ENCODE measurements around the gene BRD3.
A peak's percentile ranks its signal among the peaks of the same experiment; 100 is the strongest.

Gene BRD3

DNA sequence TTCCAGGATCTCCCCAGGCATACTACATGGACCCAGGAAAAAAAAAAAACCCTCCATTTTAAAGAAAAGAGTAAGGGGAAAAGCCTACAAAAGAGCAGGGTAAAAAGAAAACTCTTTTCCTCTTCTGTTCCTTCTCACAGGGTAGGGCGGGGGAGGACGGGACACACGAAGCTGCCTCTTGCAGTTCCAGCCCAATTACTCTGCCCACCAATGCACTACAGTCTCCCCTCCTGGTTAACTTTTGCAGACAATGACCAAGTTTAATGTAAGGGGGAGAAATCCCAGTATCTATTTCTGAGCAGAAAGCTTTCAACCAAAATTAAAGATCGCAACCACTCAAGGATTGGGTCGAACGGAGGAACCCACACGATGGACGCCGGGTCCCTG is 1.3 kb downstream of the BRD3 start:
- no peak for DNase-seq

DNA sequence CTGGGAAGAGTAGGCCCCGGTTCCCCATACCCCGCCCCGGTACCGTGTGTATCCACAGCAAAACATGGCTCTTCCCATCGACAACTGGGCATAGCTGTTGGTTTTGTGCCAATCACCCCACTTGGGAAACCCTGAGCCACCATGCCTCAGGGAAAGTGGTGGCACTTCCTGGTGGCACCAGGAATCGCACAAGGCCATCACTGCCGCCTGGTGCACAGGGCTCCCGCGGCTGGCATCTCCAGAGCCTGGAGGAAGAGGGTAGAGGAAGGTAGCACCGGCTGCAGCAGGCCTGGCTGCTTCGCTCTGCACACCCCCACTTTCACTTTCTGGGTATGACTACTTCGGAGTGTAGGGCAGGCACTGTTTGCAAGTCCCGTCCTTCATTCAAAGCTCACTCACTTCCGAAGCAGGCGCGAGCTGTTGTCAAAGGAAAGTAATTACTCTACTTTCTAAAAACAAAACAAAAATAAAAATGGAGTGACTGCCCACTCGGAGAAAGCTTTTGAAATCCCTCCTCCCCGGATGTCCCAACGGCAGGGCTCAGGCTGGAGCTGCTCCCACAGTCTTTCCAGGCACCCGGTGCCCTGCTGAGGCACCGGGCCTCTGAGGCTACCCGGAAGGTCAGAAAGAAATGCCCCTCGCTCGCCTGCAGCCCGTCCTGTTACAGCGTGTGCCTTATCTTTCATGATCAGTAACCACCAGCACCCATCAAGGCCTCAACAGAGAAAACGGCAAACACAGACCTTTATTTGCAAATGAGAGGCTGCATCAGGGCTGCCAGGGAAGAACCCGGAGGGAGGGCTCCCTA is 2.0 kb downstream of the BRD3 start:
- DNase-seq: no peak

DNA sequence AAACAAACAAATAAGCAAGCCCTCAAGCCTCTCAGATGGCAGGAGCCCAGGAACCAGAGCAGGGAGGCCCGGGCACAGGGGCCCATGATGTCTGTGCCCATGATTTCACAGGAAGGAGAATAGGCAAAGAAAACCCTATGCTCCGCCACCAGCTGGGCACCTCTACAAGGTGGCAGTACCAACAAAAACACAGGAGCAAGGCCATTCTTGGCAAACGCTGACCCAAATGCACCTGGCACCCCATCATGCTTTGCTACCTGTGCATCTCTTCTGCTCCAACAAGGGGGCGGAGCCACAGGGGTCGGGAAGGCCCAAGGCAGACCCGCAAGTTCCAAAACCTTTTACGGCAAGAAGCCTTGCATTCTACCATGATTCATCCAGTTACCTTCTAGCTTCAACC is 3.1 kb downstream of the BRD3 start:
- no peak for DNase-seq

DNA sequence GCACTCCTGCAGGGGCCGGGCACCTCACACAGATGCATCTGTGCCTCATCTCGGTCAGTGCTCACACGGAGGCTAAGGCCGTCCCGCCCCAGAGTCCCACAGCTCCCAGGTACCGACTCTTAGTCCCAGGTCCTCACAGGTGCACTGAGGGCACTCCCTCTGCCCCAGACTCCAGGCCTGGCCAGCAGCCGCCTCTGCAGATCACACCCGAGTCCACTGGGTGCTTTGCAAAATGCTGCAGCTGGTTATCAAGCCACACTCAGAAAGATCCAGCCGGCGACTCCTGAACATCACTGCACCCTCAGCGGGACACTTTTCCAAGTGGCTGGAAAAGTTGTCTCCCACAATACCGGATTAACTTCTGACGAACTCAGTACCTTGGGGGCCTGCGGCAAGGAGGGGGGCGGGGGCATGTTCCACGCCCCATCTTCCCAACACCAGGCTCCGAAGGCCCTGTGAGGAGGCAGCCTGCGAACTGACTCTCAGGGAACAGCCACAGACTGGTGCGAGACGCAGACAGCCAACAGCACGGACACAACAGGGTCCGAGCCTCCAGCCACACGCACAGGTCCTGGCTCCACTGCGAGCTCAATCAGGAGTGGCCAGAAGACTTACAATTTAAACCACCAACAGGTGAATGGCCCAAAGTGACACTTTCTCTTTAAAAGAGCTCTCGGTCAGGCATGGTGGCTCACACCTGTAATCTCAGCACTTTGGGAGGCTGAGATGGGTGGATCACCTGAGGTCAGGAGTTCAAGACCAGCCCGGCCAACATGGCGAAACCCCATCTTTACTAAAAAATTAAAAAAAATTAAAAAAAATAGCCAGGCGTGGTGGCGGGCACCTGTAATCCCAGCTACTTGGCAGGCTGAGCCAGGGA is 4.0 kb downstream of the BRD3 start:
- no peak for DNase-seq

DNA sequence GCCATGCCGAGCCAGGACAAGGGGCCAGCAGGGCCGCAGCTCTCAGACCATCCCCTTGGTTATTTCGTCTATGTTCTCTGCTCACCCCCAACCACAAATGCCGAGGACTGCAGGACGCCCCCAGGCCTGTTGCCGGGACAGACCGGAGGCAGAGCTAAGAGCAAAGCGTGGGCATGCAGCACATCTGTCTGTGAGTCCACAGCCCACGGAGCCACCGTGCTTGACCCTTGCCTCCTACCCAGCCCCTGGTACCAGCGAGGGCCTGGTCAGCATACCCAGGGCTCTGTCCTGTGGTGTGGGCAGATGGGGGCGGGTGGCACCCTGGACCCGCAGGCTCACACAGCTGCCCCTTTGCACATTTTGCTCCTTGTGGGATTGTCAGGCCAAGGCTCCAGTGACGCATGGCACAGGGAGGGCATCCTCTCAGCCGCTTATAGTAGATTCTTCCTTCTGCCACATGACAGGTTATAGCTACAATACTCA is 4.7 kb downstream of the BRD3 start:
- DNase-seq: no peak

DNA sequence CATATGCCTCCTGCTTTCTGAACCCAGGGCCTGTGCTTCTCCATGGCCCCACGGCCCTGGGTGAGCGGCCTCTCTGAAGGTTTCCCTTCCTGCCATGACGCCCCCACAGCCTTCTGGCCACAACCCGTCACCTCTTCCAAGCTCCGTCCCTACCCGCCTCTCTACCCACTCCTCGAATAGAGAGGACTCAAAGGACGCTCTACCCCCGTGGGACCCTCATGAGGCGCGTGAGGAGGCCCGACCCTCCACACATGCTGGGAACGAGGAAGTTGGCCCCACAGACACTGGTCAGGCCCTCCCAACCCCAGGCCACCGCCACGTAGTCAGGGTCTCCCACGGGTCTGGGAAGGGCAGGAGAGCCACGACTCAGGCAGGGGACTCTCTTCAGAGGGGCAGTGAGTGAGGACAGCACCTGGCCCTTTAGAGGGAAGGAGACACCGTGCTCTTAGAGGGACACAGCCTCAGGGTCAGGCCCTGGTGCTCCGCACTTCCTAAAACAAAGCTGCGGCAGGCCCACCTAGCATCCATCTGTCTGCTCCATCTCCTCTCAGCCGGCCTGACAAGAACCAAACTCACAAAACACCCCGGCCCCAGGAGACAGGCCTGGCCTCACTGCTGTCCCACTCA is 5.3 kb downstream of the BRD3 start:
- no peak for DNase-seq

DNA sequence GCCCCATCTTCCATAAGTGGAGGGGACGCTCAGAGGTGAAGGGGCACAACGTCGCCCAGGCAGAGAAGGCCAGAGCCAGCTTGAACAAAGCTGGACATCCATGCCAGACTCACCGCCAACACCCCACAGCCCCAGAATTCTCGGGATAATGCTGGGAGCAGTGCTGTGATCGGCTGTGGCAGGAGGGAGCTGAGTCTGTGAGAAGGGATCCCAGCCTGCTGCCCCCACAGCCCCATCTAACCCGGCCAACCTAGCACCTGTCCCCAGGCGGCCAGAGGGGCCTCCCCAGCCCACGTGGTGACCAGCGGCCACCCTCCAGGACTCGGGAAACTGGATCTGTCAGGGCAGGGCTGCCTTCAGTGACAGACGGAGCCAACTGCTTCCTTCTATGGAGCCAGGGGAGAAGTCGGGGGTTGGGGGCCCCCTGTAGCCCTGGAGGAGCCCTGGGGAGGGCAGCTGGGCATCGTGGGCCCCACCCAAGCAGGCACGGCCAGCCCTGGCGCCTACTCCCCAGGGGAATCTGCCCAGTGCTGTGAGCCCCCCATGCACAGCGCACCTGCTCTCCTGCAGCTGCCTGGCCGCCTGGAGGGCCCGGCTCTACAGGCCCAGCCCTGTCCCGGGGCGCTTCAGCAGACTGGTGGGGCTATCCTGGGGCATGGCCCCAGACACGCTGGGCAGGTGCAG is 6.0 kb downstream of the BRD3 start:
- DNase-seq: no peak

DNA sequence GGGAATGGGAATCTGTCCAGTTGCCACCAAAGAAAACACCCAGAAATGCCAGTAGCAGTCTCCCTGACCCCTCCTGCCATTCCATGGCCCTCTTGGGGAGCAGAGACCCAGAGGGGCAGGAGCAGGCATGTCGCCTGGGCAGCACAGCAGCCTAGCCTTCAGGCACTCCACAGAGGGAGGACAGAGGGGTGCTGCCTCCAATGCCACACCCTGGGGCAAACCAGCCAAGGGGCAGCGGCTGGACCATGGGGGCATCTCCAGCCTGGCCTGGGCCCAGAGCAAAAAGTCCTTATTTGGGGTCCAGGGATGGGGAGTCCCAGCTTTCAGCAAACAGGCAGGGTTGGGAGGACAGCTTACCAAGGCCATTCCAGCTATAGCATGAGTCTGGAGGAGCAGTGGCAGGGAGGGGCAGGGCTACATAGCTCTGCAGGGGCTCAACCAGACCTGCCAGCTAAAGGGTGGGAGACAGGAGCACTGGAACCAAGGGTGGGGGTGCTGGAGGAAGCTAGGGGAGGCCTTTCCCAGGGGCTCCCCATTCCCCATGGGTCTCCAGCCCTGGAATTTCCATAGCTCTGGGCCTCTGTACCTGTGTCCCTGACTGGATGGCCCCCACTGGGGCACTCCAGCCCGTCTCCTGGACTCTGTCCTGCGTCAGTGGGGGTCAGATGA is 6.7 kb downstream of the BRD3 start:
- no peak for DNase-seq

DNA sequence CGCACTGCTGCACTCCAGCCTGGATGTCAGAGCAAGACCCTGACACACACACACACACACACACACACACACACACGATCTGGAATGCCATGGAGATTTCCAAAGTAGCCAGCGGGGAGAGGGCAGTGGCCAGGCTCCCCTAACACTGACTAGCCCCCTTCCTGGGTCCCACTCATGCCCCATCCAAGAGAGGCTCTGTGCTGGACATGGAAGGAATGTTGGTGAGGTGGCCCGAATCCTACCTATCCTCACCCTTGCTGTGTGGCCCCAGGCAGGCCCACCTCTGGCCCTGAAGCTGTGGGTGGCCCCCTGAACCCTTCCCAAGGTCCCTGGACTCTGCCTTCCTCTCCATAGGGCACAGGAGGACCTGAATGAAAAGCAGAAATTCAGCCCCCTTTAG is 7.3 kb downstream of the BRD3 start:
- no peak for DNase-seq

DNA sequence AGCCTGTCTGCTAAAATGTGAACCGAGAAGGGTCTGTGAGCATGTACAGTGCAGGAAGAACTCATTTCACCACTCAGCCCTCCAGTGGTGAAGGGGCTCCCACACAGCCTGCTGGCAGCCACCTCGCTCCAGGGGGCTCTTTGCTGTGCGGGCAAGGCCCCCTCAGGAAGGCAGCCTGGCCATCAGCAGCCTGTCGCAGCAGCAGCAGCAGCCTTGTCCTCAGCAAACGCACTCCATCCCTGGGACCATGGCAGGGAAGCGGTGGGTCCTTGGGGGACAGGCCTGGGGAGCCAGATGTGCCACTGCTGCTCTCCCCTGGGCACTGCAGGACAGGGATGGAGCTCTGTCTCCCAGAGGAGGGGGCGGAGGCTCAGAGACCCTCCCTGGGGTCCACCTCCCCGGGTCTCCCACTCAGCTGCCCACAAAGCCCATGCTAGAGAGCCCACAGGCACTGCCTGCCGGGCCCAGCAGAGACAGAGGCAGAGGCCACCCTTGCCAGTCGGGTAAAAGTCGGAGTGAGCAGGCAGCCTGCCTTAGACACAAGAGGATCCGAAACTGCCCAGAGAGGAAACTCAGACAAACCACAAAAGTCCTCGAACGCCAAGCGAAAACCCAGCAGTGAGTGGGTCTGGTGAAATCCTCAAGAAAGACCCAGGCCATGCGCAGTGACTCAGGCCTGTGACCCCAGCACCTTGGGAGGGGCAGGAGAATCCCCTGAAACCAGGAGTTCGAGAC is 8.0 kb downstream of the BRD3 start:
- DNase-seq: no peak

DNA sequence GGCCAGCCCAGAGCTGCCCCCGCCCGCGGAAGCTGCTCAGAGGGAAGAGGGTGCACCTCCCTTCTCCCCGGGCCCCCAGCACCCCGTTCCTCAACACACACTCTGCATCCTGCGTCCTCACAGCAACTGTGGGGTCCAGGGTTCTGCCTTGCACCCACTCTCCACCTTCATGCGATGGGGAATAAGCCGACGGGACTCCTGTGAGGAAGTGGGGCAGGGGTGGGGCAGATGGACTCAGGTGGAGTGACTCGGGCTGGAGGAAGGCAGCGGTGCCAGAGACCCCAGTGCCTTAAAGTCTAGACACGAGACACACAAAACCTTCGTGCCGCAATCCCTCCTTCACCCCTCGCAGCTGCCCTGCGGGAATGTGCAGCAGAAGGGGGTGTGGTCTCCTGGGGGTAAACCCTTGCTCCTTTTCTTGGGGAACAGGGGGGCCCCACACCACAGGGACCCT is 8.6 kb downstream of the BRD3 start:
- DNase-seq: no peak

DNA sequence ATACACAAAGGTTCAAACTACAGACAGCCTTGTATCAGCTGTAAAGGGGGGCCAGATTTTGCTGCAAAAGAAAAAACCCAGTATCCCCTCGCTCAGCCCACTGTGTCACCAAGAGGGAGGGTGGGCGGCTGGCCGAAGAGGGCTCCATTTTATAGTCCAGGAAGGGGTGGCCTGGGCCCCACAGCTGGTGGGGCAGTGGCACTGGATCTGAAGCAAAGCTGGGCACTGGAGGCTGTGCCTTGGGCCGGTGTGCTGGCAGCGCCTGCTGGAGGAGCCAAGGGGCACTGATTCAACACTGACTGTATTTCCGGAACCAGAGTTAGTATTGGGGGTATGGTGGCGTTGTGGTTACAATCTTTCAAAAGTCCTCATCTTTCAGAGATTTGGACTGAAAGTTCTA is 9.1 kb downstream of the BRD3 start:
- DNase-seq: no peak

DNA sequence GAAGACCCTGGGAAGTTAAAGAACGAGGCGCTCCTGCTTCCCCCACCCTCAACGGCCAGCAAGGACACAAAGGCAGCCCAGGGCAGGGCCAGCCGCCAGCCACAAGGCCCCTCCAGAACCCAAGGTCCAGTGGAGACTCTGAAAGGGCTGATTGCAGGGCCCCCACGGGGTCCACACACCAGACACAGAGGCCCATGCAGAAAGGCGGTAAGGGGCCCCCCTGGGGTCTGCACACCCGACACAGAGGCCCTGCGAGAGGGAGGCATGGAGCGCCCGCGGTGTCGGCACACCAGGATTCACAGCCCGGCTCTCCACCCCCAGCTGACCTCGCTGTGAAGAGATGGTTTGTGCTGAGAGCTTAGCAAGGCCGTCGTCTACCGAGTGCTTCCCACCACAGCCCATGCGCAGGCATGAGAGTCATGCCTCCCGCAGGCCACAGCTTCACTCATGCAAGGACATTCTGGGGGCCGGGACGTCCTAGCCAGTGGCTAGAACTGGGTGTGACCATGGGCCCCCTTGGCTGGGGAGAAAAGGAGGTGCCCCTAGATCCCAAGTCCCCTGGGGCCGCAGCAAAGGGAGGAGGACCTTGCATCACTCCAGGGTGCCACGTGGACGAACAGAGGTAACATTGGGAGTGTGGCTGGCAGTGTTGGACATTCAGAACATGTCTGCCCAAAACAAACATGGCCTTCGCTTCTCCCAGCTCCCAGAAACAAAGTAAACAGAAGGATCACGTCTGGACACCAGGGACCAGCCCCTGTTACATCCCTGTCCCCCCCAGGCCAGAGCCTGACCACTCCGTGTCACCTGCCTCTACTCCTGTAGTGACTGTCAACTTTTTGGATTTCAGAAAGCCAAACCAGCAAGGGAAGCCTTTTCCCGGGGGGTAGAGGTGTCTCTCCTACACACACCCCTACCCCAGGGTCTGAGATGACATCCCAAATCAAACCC is 9.8 kb downstream of the BRD3 start:
- DNase-seq: no peak

DNA sequence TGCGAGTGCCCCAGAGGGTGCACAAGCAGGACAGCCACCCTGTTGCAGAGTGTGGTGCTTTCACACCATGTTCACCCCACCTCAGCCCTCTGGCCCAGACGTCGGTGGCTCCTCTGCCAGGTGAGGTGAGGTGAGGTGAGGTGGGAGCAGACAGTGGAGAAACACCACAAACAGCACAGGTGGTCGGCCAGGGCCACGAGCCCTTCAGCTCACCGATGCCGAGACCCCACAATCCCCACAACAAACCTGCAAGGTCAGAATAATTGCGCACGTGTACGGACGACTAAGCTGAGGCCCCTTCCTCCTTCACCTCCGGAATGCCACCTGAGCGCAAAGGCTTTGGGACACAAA is 10.5 kb downstream of the BRD3 start:
- no peak for DNase-seq

DNA sequence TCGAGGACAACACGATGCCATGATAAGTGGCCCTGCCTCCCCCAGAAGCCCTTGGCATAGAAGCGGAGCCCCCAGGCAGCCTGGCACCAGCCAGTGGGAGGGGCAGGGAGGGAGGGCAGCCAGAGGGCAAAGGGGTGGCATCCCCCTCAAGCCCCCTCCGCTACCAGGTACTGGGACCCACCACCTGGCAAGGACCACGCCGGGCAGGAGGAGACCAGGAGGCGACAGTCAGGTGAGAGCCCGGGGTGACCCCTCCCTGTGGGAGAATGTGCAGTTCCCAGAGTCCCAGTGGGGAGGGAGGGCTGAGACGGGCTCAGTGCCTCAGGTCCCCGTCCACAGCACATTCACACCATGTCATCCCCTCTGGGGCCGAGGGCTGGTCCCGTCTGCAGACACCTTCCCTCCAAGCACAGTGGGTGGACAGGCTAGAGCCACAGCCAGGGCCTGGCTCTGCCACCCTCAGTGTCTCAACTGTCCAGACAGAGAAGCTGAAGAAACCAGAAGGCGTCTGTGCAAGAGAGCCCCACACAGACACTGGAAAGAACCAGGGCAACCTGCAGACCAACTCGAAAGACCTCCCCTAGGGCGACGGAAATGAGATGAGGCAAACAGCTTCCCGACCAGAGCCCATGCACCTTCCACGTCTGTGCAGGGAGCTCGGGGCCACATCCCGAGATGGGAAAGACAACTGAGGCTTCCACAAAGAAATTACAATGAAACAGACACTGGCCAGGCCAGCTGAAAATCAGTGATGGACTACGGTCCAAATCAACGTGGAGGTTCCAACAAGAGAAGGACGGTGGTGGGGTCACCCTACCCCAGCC is 11.1 kb downstream of the BRD3 start:
- no peak for DNase-seq

DNA sequence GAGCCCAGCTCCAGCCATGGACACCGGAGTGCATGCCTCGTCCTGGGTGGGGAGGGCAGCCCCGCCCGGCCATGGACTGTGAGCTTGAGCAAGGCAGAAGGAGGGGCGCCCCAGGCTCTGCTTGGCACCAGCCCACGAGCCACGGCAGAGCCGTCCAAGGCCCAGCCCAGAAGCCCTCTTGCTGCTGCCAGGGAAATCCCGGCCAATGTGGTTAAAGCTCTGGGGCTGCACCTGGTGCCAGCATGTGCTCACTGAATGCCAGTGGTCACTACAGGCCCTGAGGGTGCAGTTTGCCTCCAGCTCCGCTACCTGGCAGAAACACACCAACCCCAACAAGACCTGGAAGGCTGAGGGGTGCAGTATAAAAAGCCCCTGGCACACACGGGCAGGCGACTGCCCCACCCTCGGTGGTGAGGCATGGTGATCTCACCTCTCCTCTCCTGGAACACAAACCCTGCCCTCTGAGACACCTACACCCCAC is 11.8 kb downstream of the BRD3 start:
- DNase-seq: peak; percentile 33

DNA sequence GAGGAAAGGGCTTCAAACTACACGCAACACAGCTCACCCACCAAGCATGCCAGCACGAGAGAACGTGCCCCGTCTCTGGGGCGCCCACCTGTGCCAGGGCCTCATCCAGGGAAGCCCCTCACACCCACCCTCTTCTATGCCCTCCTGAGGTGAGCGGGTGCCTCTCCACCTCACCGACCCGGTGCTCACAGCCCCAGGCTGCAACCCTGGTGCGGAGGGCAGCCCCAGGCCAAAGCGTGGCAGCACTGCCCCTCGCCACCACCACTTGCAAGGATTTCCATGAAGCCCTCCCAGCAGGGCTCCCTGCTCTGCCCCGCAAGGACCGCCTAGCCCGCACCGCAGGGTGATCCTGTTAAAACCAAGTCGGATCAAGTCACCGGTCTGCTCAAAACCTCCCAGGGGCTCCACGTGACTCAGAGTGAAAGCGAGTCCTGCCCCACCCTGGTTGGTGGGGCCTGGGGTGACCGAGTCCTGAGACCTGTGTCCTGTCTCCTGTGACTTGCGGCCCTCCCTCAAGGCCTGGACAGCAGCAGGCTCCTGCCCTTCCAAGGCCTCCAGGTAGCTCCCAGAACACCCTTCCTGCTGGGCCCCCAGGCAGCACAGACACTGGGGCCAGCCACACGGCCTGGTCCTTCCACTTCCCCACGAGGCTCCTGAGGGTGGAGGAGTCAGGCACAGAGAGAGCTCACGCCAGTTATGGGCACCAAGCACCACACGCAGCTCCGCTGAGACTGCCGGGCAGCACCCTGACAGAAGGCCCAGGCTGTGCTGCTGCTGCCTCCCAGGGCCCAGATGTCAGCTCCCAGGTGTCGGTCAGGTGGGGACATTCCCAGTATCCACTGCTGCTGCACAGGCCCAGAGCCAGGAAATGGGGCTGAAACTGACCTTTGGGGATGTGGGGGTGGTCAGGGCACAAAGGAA is 12.7 kb downstream of the BRD3 start:
- DNase-seq: no peak
